Trophoblast cell (in vitro differentiated cells and primary cell): ENCODE measurements around the gene SERPINB1.

Experiments used
- DNase-seq, 2 donors: peaks; one replicate each; pipeline ENCODE4 v3.0.0-alpha.2; 2016
- H2AFZ ChIP-seq: 2 replicates; pipeline ENCODE4 v1.6.1; 2013; ENCODE audit warnings: low read length, moderate library complexity, mild to moderate bottlenecking; ENCODE audit not compliant: insufficient read depth, poor library complexity
- H2AK5ac ChIP-seq: 2 replicates; pipeline ENCODE4 v1.6.1; 2013; ENCODE audit warnings: mild to moderate bottlenecking, low read length
- H2BK120ac ChIP-seq: 2 replicates; pipeline ENCODE4 v1.6.1; 2013; ENCODE audit warnings: low read length, mild to moderate bottlenecking, moderate library complexity; ENCODE audit not compliant: insufficient read depth, poor library complexity
- H2BK12ac ChIP-seq: 2 replicates; pipeline ENCODE4 v1.6.1; 2013; ENCODE audit warnings: mild to moderate bottlenecking, low read length, moderate library complexity
- H2BK5ac ChIP-seq: 2 replicates; pipeline ENCODE4 v1.6.1; 2013; ENCODE audit warnings: low read length, low read depth, moderate library complexity, mild to moderate bottlenecking; ENCODE audit not compliant: poor library complexity
- H3K14ac ChIP-seq: 2 replicates; pipeline ENCODE4 v1.6.1; 2013; ENCODE audit warnings: mild to moderate bottlenecking, low read length
- H3K18ac ChIP-seq: 2 replicates; pipeline ENCODE4 v1.6.1; 2013; ENCODE audit warnings: mild to moderate bottlenecking, low read length
- H3K23ac ChIP-seq: 2 replicates; pipeline ENCODE4 v1.6.1; 2013; ENCODE audit warnings: low read length
- H3K27ac ChIP-seq: 2 replicates; pipeline ENCODE4 v1.5.1; 2013; ENCODE audit warnings: low read depth, mild to moderate bottlenecking, inconsistent platforms, low read length, moderate library complexity
- H3K27me3 ChIP-seq: 2 replicates; pipeline ENCODE4 v1.6.1; 2013; ENCODE audit warnings: inconsistent platforms, mild to moderate bottlenecking, low read length, moderate library complexity; ENCODE audit not compliant: insufficient read depth
- H3K36me3 ChIP-seq, 2 experiments: 1 replicate in 1 of 2; 2 replicates in 1 of 2; pipeline ENCODE4 v1.6.1; 2013; ENCODE audit warnings: low read length in 2 of 2, mild to moderate bottlenecking in 2 of 2, moderate library complexity in 1 of 2; ENCODE audit not compliant: insufficient read depth in 2 of 2, control insufficient read depth in 1 of 2
- H3K4ac ChIP-seq: 2 replicates; pipeline ENCODE4 v1.6.1; 2013; ENCODE audit warnings: low read depth, mild to moderate bottlenecking, low read length, moderate library complexity
- H3K4me1 ChIP-seq, 2 experiments: 1 replicate in 1 of 2; 2 replicates in 1 of 2; pipeline ENCODE4 v1.6.1; 2013; ENCODE audit warnings: low read length in 2 of 2, mild to moderate bottlenecking in 2 of 2, moderate library complexity in 1 of 2; ENCODE audit not compliant: insufficient read depth in 2 of 2, control insufficient read depth in 1 of 2
- H3K4me2 ChIP-seq: 2 replicates; pipeline ENCODE4 v1.6.1; 2013; ENCODE audit warnings: inconsistent platforms, mild to moderate bottlenecking, low read length, moderate library complexity
- H3K4me3 ChIP-seq: 2 replicates; pipeline ENCODE4 v1.5.1; 2013; ENCODE audit warnings: mild to moderate bottlenecking, low read depth, low read length, inconsistent platforms
- H3K79me1 ChIP-seq: one replicate; pipeline ENCODE4 v1.6.1; 2013; ENCODE audit warnings: low read length
- H3K79me2 ChIP-seq: 2 replicates; pipeline ENCODE4 v1.6.1; 2013; ENCODE audit warnings: low read length, mild to moderate bottlenecking; ENCODE audit not compliant: control insufficient read depth, insufficient read depth, poor library complexity
- H3K9ac ChIP-seq: 2 replicates; pipeline ENCODE4 v1.6.1; 2013; ENCODE audit warnings: mild to moderate bottlenecking, low read length
- H3K9me3 ChIP-seq: 2 replicates; pipeline ENCODE4 v1.6.1; 2013; ENCODE audit warnings: low read depth, mild to moderate bottlenecking, control low read depth, inconsistent platforms, low read length; ENCODE audit not compliant: insufficient read depth
- H4K12ac ChIP-seq: 2 replicates; pipeline ENCODE4 v1.6.1; 2013; ENCODE audit warnings: low read depth, mild to moderate bottlenecking, low read length, moderate library complexity
- H4K8ac ChIP-seq: 2 replicates; pipeline ENCODE4 v1.6.1; 2013; ENCODE audit warnings: low read depth, mild to moderate bottlenecking, low read length, moderate library complexity
- H4K91ac ChIP-seq: one replicate; pipeline ENCODE4 v1.6.1; 2013; ENCODE audit warnings: low read depth, mild to moderate bottlenecking, low read length, moderate library complexity
- WGBS: extraction: QIAGEN DNeasy Blood & Tissue Kit; methylation state at CpG from one replicate; pipeline ENCODE4 v1.1.7; 2013; ENCODE audit warnings: missing lambda C conversion rate; ENCODE audit not compliant: insufficient read length, insufficient coverage; ENCODE audit errors: extremely low coverage; 5-methylcytosine and 5-hydroxymethylcytosine counted together

Gene SERPINB1

DNA sequence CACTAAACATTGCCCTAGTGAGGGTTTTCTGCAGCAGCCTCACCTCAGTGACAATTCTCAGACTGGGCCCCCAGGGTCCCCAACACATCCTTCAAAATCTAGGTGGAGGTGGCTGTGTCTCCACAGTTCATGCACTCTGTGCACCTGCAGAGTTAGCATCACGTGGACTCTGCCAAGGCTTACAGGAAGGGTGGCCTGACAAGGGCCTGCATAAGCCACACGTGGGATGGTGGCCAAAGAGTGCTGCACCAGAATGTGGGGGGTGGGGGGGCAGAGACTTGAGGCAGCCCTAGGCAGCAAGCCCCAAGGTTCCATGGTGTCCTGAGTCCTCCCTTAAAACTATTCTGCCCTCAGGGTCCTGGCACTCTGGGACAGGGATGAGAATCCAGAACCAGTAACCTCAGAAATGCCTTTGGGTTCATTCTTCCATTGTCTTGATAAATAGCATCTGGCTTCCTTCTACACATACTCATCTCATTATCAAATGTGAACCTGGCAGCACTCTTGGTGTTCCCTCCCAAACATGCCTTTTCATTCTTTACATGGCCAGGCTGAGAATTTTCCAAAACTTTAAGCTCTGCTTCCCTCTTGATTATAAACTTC lies 1.6 kb upstream of the SERPINB1 start:
- Histone ChIP-seq H3K27me3 (no peaks in the 10 kb centered on the region), H3K36me3 (no peaks in the 10 kb centered on the region), H3K4ac (no peak overlapping the region), H3K4me2 (no peak overlapping the region), H3K9me3 (no peaks in the 10 kb centered on the region), H2BK5ac (no peak overlapping the region), H3K79me1 (peaks cover 15% of the 10 kb centered on the region), H3K23ac (no peak overlapping the region), H2AK5ac (no peak overlapping the region), H3K14ac (no peak overlapping the region), H4K12ac (no peak overlapping the region), H4K8ac (no peak overlapping the region), H2BK12ac (no peak overlapping the region), H2BK120ac (no peak overlapping the region), H3K4me3 (no peak overlapping the region), H2AFZ (no peak overlapping the region), H4K91ac (no peak overlapping the region), H3K18ac (no peak overlapping the region), H3K79me2 (peaks cover 4% of the 10 kb centered on the region), H3K27ac (no peak overlapping the region), H3K9ac (no peak overlapping the region), H3K4me1 (peaks cover 8 to 12% of the 10 kb centered on the region in 2 experiments)
- DNase-seq, result peak in 1 of 2 donors; percentile 51
- WGBS, result no CpG with 5 or more reads among the region's 2 CpGs

DNA sequence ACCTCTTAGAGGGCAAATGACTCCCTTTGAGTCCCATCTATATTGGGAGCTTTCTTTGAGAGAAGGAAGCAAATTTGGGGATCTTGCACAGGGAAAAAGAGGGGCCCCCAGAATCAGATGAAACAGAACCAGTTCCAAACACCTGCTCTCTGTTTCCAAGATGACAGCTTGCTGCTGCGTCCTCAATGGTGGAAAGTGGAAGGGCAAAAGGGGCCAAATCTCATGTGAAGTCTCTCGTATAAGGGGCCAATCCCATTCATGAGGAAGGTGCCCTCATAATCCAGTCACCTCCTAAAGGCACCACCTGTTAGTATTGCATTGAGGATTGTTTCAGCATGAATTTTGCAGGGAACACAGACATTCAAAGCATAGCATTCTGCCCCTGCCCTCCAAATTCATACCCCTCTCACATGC lies 483 bp upstream of the SERPINB1 start:
- Histone ChIP-seq H2AFZ (peak overlapping the region; percentile 61), H2BK5ac (no peak overlapping the region), H3K4ac (no peak overlapping the region), H2AK5ac (peak overlapping the region; percentile 39), H3K36me3 (no peaks in the 10 kb centered on the region), H3K23ac (no peak overlapping the region), H3K9ac (no peak overlapping the region), H4K8ac (peak overlapping the region; percentile 84), H3K27me3 (no peaks in the 10 kb centered on the region), H4K12ac (no peak overlapping the region), H4K91ac (peak overlapping the region; percentile 59), H3K79me2 (peaks cover 4% of the 10 kb centered on the region), H2BK12ac (peak overlapping the region; percentile 23), H3K14ac (no peak overlapping the region), H3K9me3 (no peaks in the 10 kb centered on the region), H3K18ac (no peak overlapping the region), H3K79me1 (peaks cover 15% of the 10 kb centered on the region), H3K4me3 (no peak overlapping the region), H2BK120ac (peak overlapping the region; percentile 81), H3K4me1 (peaks cover 8 to 12% of the 10 kb centered on the region in 2 experiments), H3K27ac (peak overlapping the region; percentile 95), H3K4me2 (peak overlapping the region; percentile 86)
- no CpG with 5 or more reads among the region's 2 CpGs for WGBS
- no peak for DNase-seq

DNA sequence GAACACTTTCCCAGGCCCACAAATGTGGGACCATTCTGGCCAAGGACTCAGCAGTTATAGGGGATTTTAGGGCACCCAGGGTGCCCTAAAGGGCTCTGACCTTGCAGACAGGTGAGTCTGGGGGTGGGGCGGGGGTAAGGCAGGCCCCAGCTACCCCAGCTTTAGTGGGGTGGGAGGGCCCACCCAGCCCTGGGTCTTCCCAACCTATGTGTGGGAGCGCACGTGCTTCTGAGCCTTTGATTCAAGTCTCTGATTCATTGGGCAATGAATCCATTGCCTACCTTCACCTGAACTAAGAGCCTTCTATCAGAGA lies 958 bp downstream of the SERPINB1 start:
- peak overlapping the region; percentile 88 for H2AK5ac ChIP-seq
- no peak overlapping the region for H2AFZ ChIP-seq
- H3K9ac ChIP-seq, result no peak overlapping the region
- H3K27ac ChIP-seq, result peak overlapping the region; percentile 44
- peak overlapping the region; percentile 36 for H2BK120ac ChIP-seq
- peaks cover 0 to 3% of the 10 kb centered on the region in 2 experiments for H3K36me3 ChIP-seq
- no peak overlapping the region for H3K23ac ChIP-seq
- H3K9me3 ChIP-seq, result no peaks in the 10 kb centered on the region
- peaks cover 8 to 12% of the 10 kb centered on the region in 2 experiments for H3K4me1 ChIP-seq
- H3K4me2 ChIP-seq, result no peak overlapping the region
- H3K79me2 ChIP-seq, result peaks cover 4% of the 10 kb centered on the region
- no peaks in the 10 kb centered on the region for H3K27me3 ChIP-seq
- no peak overlapping the region for H3K14ac ChIP-seq
- no peak overlapping the region for H2BK5ac ChIP-seq
- peak overlapping the region; percentile 58 for H4K8ac ChIP-seq
- H3K4ac ChIP-seq, result no peak overlapping the region
- no peak overlapping the region for H2BK12ac ChIP-seq
- DNase-seq, result peak in 1 of 2 donors; percentile 30
- peaks cover 15% of the 10 kb centered on the region for H3K79me1 ChIP-seq
- WGBS, result no CpG with 5 or more reads among the region's 3 CpGs
- peak overlapping the region; percentile 84 for H4K91ac ChIP-seq
- H3K4me3 ChIP-seq, result no peak overlapping the region
- H3K18ac ChIP-seq, result peak overlapping the region; percentile 70
- no peak overlapping the region for H4K12ac ChIP-seq

DNA sequence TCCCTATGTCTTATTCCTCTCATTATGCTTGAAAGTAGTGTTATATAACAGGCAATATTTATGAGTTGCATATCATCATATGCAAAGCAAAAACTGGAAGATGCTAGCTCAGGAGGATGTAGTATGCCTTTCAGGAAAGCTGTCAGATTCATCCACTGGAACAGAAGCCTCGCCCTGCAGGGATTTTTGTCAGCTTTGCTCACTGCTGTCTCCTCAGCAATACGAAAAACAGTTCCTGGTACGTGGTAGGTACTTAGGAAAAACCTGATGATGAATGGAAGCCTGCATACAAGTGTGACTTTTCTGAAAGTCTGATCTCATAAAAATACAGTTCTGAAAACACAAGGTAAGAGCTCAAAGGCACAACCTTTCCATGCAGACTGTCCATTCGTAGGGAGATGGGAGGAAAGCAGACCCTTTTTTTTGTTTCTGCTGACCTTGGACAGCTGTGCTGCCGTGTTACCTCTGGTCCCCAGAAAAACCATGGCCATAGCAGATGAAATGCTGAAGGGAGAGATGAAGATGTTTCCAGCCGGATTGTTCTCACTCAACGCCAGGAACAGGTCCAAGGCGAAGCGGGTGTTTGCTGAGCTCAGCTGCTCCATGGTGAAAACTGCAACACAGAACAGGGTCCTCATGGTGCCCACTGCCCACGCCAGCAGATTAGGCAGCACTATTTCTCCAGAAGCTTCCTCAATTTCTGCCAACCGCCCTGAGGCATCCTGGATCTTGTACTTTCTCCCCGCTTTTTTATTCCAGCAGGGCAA lies 1.5 kb downstream of the SERPINB1 start:
- Histone ChIP-seq H3K4me1 (peaks cover 8 to 12% of the 10 kb centered on the region in 2 experiments), H3K4ac (no peak overlapping the region), H2BK12ac (peak overlapping the region; percentile 38), H4K12ac (no peak overlapping the region), H2AFZ (peak overlapping the region; percentile 24), H3K27ac (peak overlapping the region; percentile 44), H3K4me2 (no peak overlapping the region), H3K9ac (no peak overlapping the region), H3K79me1 (peaks cover 15% of the 10 kb centered on the region), H3K14ac (no peak overlapping the region), H4K8ac (no peak overlapping the region), H3K4me3 (no peak overlapping the region), H3K27me3 (no peaks in the 10 kb centered on the region), H2AK5ac (peak overlapping the region; percentile 88), H2BK120ac (peak overlapping the region; percentile 36), H3K23ac (no peak overlapping the region), H2BK5ac (no peak overlapping the region), H3K79me2 (peaks cover 4% of the 10 kb centered on the region), H3K18ac (peak overlapping the region; percentile 56), H3K9me3 (no peaks in the 10 kb centered on the region), H3K36me3 (peaks cover 0 to 5% of the 10 kb centered on the region in 2 experiments), H4K91ac (peak overlapping the region; percentile 84)
- DNase-seq, result peak in 1 of 2 donors; percentile 40
- WGBS, result no CpG with 5 or more reads among the region's 12 CpGs
